Kidney (tissue), 14 donors: ENCODE results near the gene MPZL1. TPM values are rescaled to one million over a fixed set of nuclear protein-coding genes. Genes with fewer than 3 reads are reported as not detected.
A peak's percentile ranks its signal among the peaks of the same experiment; 100 is the strongest.

Experiments used
- DNase-seq, 5 donors: peaks; one replicate each; pipeline ENCODE4 v3.0.0-alpha.2; 2013 to 2020
- FAIRE-seq: peaks from 2 replicates; lab custom pipeline; 2012; peaks lifted over from hg19 to GRCh38; lab: Jason Lieb, UNC
- H3K27ac ChIP-seq, 2 donors: one replicate each; pipeline ENCODE4 v1.7.0; 2013; ENCODE audit warnings: low read depth in 2 of 2, low read length in 2 of 2, inconsistent platforms in 1 of 2
- H3K27me3 ChIP-seq: one replicate; pipeline ENCODE4 v1.7.1; 2013; ENCODE audit warnings: low read length, inconsistent platforms; ENCODE audit not compliant: control insufficient read depth, insufficient read depth
- H3K36me3 ChIP-seq, 3 donors: one replicate each; pipeline versions ENCODE4 v1.7.0 to v1.7.1; 2013; ENCODE audit warnings: low read length in 3 of 3, control low read depth in 1 of 3, inconsistent platforms in 1 of 3; ENCODE audit not compliant: insufficient read depth in 3 of 3, control insufficient read depth in 2 of 3
- H3K4me1 ChIP-seq, 3 donors: one replicate each; pipeline versions ENCODE4 v1.7.0 to v1.7.1; 2013; ENCODE audit warnings: low read length in 3 of 3, inconsistent platforms in 1 of 3, low read depth in 1 of 3; ENCODE audit not compliant: control insufficient read depth in 2 of 3, insufficient read depth in 2 of 3
- H3K4me3 ChIP-seq, 3 donors: one replicate each; pipeline versions ENCODE4 v1.7.0 to v1.8.1; 2013; ENCODE audit warnings: low read length in 3 of 3, control low read depth in 1 of 3, inconsistent platforms in 1 of 3
- H3K9ac ChIP-seq, 3 donors: one replicate each; pipeline versions ENCODE4 v1.7.0 to v1.7.1; 2013; ENCODE audit warnings: low read length in 3 of 3, control low read depth in 1 of 3, inconsistent platforms in 1 of 3
- H3K9me3 ChIP-seq, 3 donors: one replicate each; pipeline versions ENCODE4 v1.7.0 to v1.7.1; 2013; ENCODE audit warnings: low read length in 3 of 3, control low read depth in 1 of 3, inconsistent platforms in 1 of 3; ENCODE audit not compliant: control insufficient read depth in 2 of 3, insufficient read depth in 1 of 3
- intact Hi-C: fragments of 100-400 bp; cut with DNase I; formaldehyde crosslinking; loops from one replicate; pipeline ENCODE4 v1.11.1; 2022
- polyA plus RNA-seq: library from polyadenylated mRNA; stranded (reverse); fragments of 350-450 nt; fragmentation: Illumina TruSeq; extraction: RNeasy Lipid Tissue Mini Kit (QIAGEN cat#74804); gene quantifications from one replicate; pipeline ENCODE4 v1.2.3, GENCODE V29; 2014; ENCODE audit warnings: low read depth, low replicate concordance; ENCODE audit not compliant: insufficient read depth
- total RNA-seq: library from RNA; stranded (reverse); fragmentation: NEBNext Ultra II Directional; extraction: Animal tissue kit (Norgen Biotek cat#: 25700); gene quantifications from one replicate; pipeline ENCODE4 v1.2.1, GENCODE V29; 2021
- TF ChIP-seq, protein P1 (sequence below): IDR thresholded peaks from 3 replicates; pipeline ENCODE4 v1.5.1; 2012; ENCODE audit warnings: mild to moderate bottlenecking, moderate library complexity, borderline replicate concordance; ENCODE audit not compliant: insufficient read depth; ENCODE audit errors: extremely low read depth
- donor health status: control.
- donor health status: control.
- donor health status: control.
- donor health status: control.
- donor health status: control.
- donor health status: DM: yes; HTN: yes; CAD: no.
- donor health status: Normal renal cell carcinoma (clear cell type).

Gene MPZL1
- total and polyA plus RNA-seq, 2 donors from 2014 or later = 42.1 to 98.3 TPM

- intact Hi-C loops = no loop called here
These were observed 15.4 kb upstream of the MPZL1 start for GRCh38 chr1:167706363-167706762.

GRCh38 chr1:167706931-167707877 is 14.6 kb upstream of the MPZL1 start:
- no peaks in the 10 kb centered on the region for H3K36me3 ChIP-seq
- intact Hi-C loops = no loop called here
- H3K9me3 ChIP-seq = no peaks in the 10 kb centered on the region
- no peak for FAIRE-seq
- no peak overlapping the region for H3K9ac ChIP-seq
- DNase-seq = peak in 3 of 5 donors; percentile 8 to 17 (median 14)
- H3K4me3 ChIP-seq = no peak overlapping the region
- no peaks in the 10 kb centered on the region for H3K4me1 ChIP-seq
- H3K27ac ChIP-seq = no peak overlapping the region
- TF ChIP-seq, protein P1, sequence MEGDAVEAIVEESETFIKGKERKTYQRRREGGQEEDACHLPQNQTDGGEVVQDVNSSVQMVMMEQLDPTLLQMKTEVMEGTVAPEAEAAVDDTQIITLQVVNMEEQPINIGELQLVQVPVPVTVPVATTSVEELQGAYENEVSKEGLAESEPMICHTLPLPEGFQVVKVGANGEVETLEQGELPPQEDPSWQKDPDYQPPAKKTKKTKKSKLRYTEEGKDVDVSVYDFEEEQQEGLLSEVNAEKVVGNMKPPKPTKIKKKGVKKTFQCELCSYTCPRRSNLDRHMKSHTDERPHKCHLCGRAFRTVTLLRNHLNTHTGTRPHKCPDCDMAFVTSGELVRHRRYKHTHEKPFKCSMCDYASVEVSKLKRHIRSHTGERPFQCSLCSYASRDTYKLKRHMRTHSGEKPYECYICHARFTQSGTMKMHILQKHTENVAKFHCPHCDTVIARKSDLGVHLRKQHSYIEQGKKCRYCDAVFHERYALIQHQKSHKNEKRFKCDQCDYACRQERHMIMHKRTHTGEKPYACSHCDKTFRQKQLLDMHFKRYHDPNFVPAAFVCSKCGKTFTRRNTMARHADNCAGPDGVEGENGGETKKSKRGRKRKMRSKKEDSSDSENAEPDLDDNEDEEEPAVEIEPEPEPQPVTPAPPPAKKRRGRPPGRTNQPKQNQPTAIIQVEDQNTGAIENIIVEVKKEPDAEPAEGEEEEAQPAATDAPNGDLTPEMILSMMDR = no peak
- no peaks in the 10 kb centered on the region for H3K27me3 ChIP-seq

More at GRCh38 chr1:167706363-167706762, 15.4 kb upstream of the MPZL1 start:
- H3K4me1 ChIP-seq = no peaks in the 10 kb centered on the region
- DNase-seq (peak in 1 of 5 donors; percentile 4), FAIRE-seq (no peak)
- no peak overlapping the region for H3K4me3 ChIP-seq
- no peaks in the 10 kb centered on the region for H3K9me3 ChIP-seq
- H3K9ac ChIP-seq = no peak overlapping the region
- no peaks in the 10 kb centered on the region for H3K27me3 ChIP-seq
- TF ChIP-seq, protein P1 = no peak
- H3K36me3 ChIP-seq = no peaks in the 10 kb centered on the region
- no peak overlapping the region for H3K27ac ChIP-seq

DNA sequence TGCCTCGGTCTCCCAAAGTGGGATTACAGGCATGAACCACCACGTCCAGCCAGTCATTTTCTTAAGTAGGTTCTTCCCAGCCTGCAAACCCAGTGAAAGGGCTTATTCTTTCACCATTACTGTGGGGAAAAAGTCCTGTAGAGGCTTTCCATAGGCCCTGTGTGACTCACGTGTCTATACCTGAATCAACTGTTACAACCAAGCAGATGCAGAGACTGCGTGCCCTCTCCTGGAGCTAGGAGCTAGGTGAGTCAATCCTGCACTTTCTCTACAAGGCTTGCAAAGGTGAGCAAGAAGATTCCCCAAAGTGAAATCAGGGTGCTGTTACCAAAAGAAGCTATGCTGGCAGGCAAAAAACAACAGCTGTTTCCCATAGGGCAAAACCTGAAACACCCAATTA is 13.8 kb upstream of the MPZL1 start:
- Histone ChIP-seq H3K27me3 (no peaks in the 10 kb centered on the region), H3K4me3 (no peak overlapping the region), H3K9ac (no peak overlapping the region), H3K36me3 (no peaks in the 10 kb centered on the region), H3K9me3 (no peaks in the 10 kb centered on the region), H3K27ac (no peak overlapping the region), H3K4me1 (no peaks in the 10 kb centered on the region)
- FAIRE-seq (no peak), DNase-seq (no peak)
- TF ChIP-seq, protein P1 = no peak
- intact Hi-C loops = no loop called here
